ENCODE results near the gene PP2D1. TPM values are rescaled to one million over a fixed set of nuclear protein-coding genes. Genes with fewer than 3 reads are reported as not detected.
A peak's percentile ranks its signal among the peaks of the same experiment; 100 is the strongest.

The PP2D1 gene
- total RNA-seq, 1 experiment from 2014 or later, result not detected

DNA sequence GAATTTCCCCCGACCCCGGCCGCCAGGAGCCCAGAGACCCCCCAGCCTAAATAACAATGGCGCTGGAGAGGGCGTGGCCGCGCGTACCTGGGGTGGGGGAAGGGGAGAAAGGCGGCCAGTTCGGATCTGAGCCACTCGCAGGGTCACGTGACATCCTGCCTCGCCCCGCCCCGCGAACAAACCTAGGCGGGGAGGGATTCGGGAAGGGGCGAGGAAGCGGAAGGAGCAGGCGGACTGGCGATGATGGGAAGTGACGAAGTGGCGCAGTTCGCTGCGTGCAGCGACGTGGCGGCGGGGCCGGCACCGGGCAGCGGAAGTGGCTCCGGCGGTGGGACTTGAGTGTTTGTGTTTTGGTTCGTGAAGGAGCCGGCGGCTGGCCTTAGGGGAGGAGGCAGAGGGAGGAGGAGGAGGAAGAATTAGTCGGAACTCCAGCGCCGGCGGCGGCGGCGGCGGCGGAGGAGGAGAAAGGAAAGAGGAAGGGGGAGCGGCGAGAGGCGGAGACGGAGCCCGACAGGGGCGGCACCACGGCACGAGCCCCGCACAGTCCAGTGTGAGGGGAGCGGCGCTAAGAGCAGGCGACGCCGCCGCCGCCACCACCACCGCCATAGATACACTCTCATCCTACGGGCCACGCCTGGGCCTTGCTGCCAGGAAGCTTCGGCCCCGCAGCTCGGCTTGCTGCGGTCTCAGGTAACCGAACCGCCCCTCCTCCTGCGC, 65.1 kb downstream of the PP2D1 start, which contains the start of gene RAB5A:
TSS of gene RAB5A (plus strand) at position 266 of the 717 bp plus-strand sequence. CDS start 3,802 bp downstream, outside the sequence.
- Histone ChIP-seq H3K9me3 (ENCODE audit: low read depth, low read length, poor library complexity, severe bottlenecking) (no peaks in the 10 kb centered on the region), H3K27ac (ENCODE audit: low read depth, low read length, poor library complexity, severe bottlenecking) (peak within 1 kb of the TSS; percentile 93), H3K36me3 (ENCODE audit: insufficient read depth, low read length, poor library complexity, severe bottlenecking) (peaks cover 16% of the 10 kb centered on the region), H3K27me3 (replicated peaks; ENCODE audit: insufficient read depth, low read depth, low read length, poor library complexity) (no peaks in the 10 kb centered on the region), H3K4me1 (ENCODE audit: insufficient read depth, low read length, poor library complexity, severe bottlenecking) (peaks cover 7% of the 10 kb centered on the region), H3K4me3 (ENCODE audit: low read depth, low read length, poor library complexity, severe bottlenecking) (peak within 1 kb of the TSS; percentile 90)
- no TSS peak for BruUV-seq (replicated peaks)
- ChIA-PET POLR2A (ENCODE audit: low non-redundant PET) (interaction anchor here (0.5 kb wide), 1 partner anchor 239 kb away, joined by 11 read pairs; no protein-coding TSS in a partner anchor), CTCF (no interaction called here)
- TF ChIP-seq, protein P1, sequence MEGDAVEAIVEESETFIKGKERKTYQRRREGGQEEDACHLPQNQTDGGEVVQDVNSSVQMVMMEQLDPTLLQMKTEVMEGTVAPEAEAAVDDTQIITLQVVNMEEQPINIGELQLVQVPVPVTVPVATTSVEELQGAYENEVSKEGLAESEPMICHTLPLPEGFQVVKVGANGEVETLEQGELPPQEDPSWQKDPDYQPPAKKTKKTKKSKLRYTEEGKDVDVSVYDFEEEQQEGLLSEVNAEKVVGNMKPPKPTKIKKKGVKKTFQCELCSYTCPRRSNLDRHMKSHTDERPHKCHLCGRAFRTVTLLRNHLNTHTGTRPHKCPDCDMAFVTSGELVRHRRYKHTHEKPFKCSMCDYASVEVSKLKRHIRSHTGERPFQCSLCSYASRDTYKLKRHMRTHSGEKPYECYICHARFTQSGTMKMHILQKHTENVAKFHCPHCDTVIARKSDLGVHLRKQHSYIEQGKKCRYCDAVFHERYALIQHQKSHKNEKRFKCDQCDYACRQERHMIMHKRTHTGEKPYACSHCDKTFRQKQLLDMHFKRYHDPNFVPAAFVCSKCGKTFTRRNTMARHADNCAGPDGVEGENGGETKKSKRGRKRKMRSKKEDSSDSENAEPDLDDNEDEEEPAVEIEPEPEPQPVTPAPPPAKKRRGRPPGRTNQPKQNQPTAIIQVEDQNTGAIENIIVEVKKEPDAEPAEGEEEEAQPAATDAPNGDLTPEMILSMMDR (conservative IDR thresholded peaks at IDR 0.05; ENCODE audit: low read depth, low read length), result no peak
- no peak for TF ChIP-seq EZH2 (IDR thresholded peaks at IDR 0.05; ENCODE audit: borderline replicate concordance, low read depth, low read length, poor library complexity, severe bottlenecking)
- intact Hi-C loops (cut with micrococcal nuclease; ENCODE audit: unreplicated experiment), result loop anchor here (2.0 to 5.0 kb wide), 2 partner anchors 58 to 95 kb away; partner anchors contain the start of gene KAT2B
- DNase-seq (ENCODE audit: low spot score), result peak; percentile 99

- CTCF ChIA-PET, result no interaction called here
- H3K4me1 ChIP-seq (ENCODE audit: insufficient read depth, low read length, poor library complexity, severe bottlenecking), result peaks cover 7% of the 10 kb centered on the region
- no peaks in the 10 kb centered on the region for H3K27me3 ChIP-seq (replicated peaks; ENCODE audit: insufficient read depth, low read depth, low read length, poor library complexity)
- DNase-seq (ENCODE audit: low spot score), result peak; percentile 3
- H3K4me3 ChIP-seq (ENCODE audit: low read depth, low read length, poor library complexity, severe bottlenecking), result peak overlapping the region; percentile 90
- H3K9me3 ChIP-seq (ENCODE audit: low read depth, low read length, poor library complexity, severe bottlenecking), result no peaks in the 10 kb centered on the region
- POLR2A ChIA-PET (ENCODE audit: low non-redundant PET), result no interaction called here
- H3K36me3 ChIP-seq (ENCODE audit: insufficient read depth, low read length, poor library complexity, severe bottlenecking), result peaks cover 8% of the 10 kb centered on the region
- H3K27ac ChIP-seq (ENCODE audit: low read depth, low read length, poor library complexity, severe bottlenecking), result peak overlapping the region; percentile 93
- no peak for TF ChIP-seq EZH2 (IDR thresholded peaks at IDR 0.05; ENCODE audit: borderline replicate concordance, low read depth, low read length, poor library complexity, severe bottlenecking)
- TF ChIP-seq, protein P1 (conservative IDR thresholded peaks at IDR 0.05; ENCODE audit: low read depth, low read length), result no peak
- BruUV-seq (replicated peaks), result TSS peak; percentile 96
- intact Hi-C loops (cut with micrococcal nuclease; ENCODE audit: unreplicated experiment), result loop anchor here (2.0 to 5.0 kb wide), 2 partner anchors 57 to 96 kb away; partner anchors contain the start of gene KAT2B
Measured at GRCh38 chr3:19945969-19946831, 65.9 kb downstream of the PP2D1 start.

DNA sequence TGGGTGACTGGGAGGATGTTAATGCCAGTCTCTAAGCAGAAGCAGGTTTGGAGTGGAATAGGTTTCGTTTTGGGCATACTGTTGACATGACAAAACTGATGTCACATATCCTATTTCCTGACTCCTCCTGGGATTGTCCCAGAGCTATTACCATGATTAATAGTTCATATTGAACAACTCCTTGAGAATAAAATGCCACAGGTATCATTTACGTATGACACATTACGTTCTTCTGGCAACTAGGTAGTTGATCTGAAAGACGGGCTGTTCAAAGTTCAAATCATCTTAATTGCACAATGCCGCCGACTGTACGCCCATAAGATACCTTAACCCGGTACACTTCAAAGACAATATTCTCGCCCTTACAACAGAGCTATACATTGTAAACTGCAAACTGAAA, 66.5 kb downstream of the PP2D1 start:
- no TSS peak for BruUV-seq (replicated peaks)
- POLR2A ChIA-PET (ENCODE audit: low non-redundant PET), result no interaction called here

More for the DNA sequence above, 66.5 kb downstream of the PP2D1 start:
- Histone ChIP-seq H3K4me3 (ENCODE audit: low read depth, low read length, poor library complexity, severe bottlenecking) (no peak overlapping the region), H3K9me3 (ENCODE audit: low read depth, low read length, poor library complexity, severe bottlenecking) (no peaks in the 10 kb centered on the region), H3K4me1 (ENCODE audit: insufficient read depth, low read length, poor library complexity, severe bottlenecking) (peaks cover 7% of the 10 kb centered on the region), H3K36me3 (ENCODE audit: insufficient read depth, low read length, poor library complexity, severe bottlenecking) (peaks cover 1% of the 10 kb centered on the region), H3K27me3 (replicated peaks; ENCODE audit: insufficient read depth, low read depth, low read length, poor library complexity) (no peaks in the 10 kb centered on the region), H3K27ac (ENCODE audit: low read depth, low read length, poor library complexity, severe bottlenecking) (no peak overlapping the region)
- DNase-seq (ENCODE audit: low spot score), result no peak
- no peak for TF ChIP-seq EZH2 (IDR thresholded peaks at IDR 0.05; ENCODE audit: borderline replicate concordance, low read depth, low read length, poor library complexity, severe bottlenecking)
- TF ChIP-seq, protein P1 (conservative IDR thresholded peaks at IDR 0.05; ENCODE audit: low read depth, low read length), result no peak
- CTCF ChIA-PET, result no interaction called here
- intact Hi-C loops (cut with micrococcal nuclease; ENCODE audit: unreplicated experiment), result loop anchor here (5.0 kb wide), 1 partner anchor 97 kb away; the partner anchor contains the start of gene KAT2B

Data from A673 (cell line).